ENCODE measurements around the gene CHIC2. TPM values are rescaled to one million over a fixed set of nuclear protein-coding genes. Genes with fewer than 3 reads are reported as not detected.
A peak's percentile ranks its signal among the peaks of the same experiment; 100 is the strongest.

Gene CHIC2
- total RNA-seq, 2 experiments from 2014 or later = 30.4 to 38.6 TPM

DNA sequence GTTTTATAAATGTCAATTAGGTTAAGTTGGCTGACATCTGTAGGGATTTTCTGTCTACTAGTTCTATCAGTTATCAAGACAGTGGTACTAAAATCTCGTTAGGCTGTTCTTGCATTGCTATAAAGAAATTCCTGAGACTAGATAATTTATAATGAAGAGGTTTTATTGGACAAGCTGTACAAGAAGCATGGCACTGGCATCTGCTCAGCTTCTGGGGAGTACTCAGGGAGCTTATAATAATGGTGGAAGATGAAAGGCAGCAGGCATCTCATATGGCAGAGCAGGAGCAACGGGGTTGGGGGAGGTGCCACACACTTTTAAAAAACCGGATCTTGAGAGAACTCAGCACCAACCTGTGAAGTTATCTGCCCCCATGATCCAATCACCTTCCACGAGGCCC lies 28.2 kb downstream of the CHIC2 start:
- H2AFZ ChIP-seq (ENCODE audit: low read length) = no peak overlapping the region
- no peaks in the 10 kb centered on the region for H3K9me2 ChIP-seq (ENCODE audit: insufficient read depth, low read length)
- H3K4me3 ChIP-seq (ENCODE audit: low read depth, low read length, poor library complexity, severe bottlenecking) = no peak overlapping the region
- ChIA-PET CTCF (ENCODE audit: unreplicated experiment) (no interaction called here), POLR2A (interaction anchor here (1.7 to 6.8 kb wide), 2 partner anchors 19 to 22 kb away, joined by 4 to 34 read pairs; no protein-coding TSS in a partner anchor)
- H3K79me2 ChIP-seq (ENCODE audit: insufficient read depth, low read depth, low read length) = peaks cover 48% of the 10 kb centered on the region; the same call in 1 of the 2 replicates
- no peak overlapping the region for H3K4me2 ChIP-seq (ENCODE audit: low read length)
- no TSS peak for BruUV-seq (replicated peaks)
- H3K27ac ChIP-seq (ENCODE audit: low read depth, low read length, poor library complexity, severe bottlenecking) = no peak overlapping the region
- peaks cover 68% of the 10 kb centered on the region for H3K36me3 ChIP-seq (ENCODE audit: insufficient read depth, low read length)
- H3K4me1 ChIP-seq (ENCODE audit: insufficient read depth, low read length, poor library complexity, severe bottlenecking) = peaks cover 29% of the 10 kb centered on the region
- DNase-seq (ENCODE audit: low spot score) = no peak
- TF ChIP-seq, protein P1, sequence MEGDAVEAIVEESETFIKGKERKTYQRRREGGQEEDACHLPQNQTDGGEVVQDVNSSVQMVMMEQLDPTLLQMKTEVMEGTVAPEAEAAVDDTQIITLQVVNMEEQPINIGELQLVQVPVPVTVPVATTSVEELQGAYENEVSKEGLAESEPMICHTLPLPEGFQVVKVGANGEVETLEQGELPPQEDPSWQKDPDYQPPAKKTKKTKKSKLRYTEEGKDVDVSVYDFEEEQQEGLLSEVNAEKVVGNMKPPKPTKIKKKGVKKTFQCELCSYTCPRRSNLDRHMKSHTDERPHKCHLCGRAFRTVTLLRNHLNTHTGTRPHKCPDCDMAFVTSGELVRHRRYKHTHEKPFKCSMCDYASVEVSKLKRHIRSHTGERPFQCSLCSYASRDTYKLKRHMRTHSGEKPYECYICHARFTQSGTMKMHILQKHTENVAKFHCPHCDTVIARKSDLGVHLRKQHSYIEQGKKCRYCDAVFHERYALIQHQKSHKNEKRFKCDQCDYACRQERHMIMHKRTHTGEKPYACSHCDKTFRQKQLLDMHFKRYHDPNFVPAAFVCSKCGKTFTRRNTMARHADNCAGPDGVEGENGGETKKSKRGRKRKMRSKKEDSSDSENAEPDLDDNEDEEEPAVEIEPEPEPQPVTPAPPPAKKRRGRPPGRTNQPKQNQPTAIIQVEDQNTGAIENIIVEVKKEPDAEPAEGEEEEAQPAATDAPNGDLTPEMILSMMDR (conservative IDR thresholded peaks at IDR 0.05; ENCODE audit: low read length) = no peak
- TF ChIP-seq EZH2phosphoT487 (IDR thresholded peaks at IDR 0.05; ENCODE audit: borderline replicate concordance, low read depth, low read length) = no peak
- H4K20me1 ChIP-seq (ENCODE audit: insufficient read depth, low read length) = no peaks in the 10 kb centered on the region
- intact Hi-C loops (cut with micrococcal nuclease; ENCODE audit: unreplicated experiment) = no loop called here
- 0 out of 2 replicates have a peak, but pooled peaks cover 11% of the 10 kb centered on the region for H3K9me3 ChIP-seq (ENCODE audit: low read length)

DNA sequence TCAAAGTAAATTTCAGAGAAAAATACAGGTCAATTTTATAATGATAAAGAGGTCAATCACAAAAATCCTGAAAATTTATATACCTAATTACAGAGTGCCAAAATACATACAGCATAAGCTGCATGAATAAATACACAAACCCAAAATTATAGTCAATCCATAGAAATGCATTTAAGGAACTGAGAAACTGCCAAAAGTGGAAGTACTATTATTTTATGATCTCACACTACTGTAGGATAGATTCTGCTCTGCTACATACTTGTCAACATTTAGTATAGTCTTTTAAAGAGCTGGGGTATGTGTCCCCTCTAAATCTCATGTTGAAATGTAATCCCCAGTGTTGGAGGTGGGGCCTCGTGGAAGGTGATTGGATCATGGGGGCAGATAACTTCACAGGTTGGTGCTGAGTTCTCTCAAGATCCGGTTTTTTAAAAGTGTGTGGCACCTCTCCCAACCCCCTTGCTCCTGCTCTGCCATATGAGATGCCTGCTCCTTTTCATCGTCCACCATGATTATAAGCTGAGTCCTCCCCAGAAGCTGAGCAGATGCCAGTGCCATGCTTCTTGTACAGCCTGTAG lies 31.8 kb downstream of the CHIC2 start:
- ChIA-PET CTCF (ENCODE audit: unreplicated experiment) (no interaction called here), POLR2A (interaction anchor here (0.9 to 6.8 kb wide), 2 partner anchors 25 to 33 kb away, joined by 3 to 34 read pairs; no protein-coding TSS in a partner anchor)
- no TSS peak for BruUV-seq (replicated peaks)
- Histone ChIP-seq H3K9me2 (ENCODE audit: insufficient read depth, low read length) (no peaks in the 10 kb centered on the region), H3K4me1 (ENCODE audit: insufficient read depth, low read length, poor library complexity, severe bottlenecking) (peaks cover 44% of the 10 kb centered on the region), H3K36me3 (ENCODE audit: insufficient read depth, low read length) (peaks cover 50% of the 10 kb centered on the region), H3K27ac (ENCODE audit: low read depth, low read length, poor library complexity, severe bottlenecking) (peak overlapping the region; percentile 85), H3K4me2 (ENCODE audit: low read length) (peak overlapping the region; percentile 59), H3K79me2 (ENCODE audit: insufficient read depth, low read depth, low read length) (peaks cover 45% of the 10 kb centered on the region; the same call in 1 of the 2 replicates), H2AFZ (ENCODE audit: low read length) (no peak overlapping the region), H3K4me3 (ENCODE audit: low read depth, low read length, poor library complexity, severe bottlenecking) (peak overlapping the region; percentile 39), H3K9me3 (ENCODE audit: low read length) (0 out of 2 replicates have a peak, but pooled peaks cover 5% of the 10 kb centered on the region), H4K20me1 (ENCODE audit: insufficient read depth, low read length) (no peaks in the 10 kb centered on the region)
- intact Hi-C loops (cut with micrococcal nuclease; ENCODE audit: unreplicated experiment) = no loop called here
- no peak for TF ChIP-seq EZH2phosphoT487 (IDR thresholded peaks at IDR 0.05; ENCODE audit: borderline replicate concordance, low read depth, low read length)
- TF ChIP-seq, protein P1 (conservative IDR thresholded peaks at IDR 0.05; ENCODE audit: low read length) = no peak
- peak; percentile 41 for DNase-seq (ENCODE audit: low spot score)

DNA sequence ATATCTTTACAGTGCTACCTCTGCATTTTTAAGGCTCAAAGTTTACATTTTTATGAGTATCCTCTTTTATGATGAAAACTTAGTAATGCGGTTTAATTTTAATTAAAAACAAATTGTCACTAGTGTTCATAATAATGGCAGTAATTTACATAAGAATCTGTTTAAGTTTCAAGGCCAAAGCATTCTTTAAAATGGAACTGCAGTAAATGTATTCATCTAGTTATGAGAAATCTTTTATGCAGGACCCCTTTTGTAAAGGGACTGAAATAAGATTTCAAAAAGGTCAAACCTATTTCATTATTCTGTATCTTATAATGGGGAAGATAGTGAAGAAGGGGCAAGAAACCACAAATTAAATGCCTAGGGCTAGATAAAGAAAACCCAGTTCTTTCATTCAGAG lies 37.1 kb downstream of the CHIC2 start:
- no TSS peak for BruUV-seq (replicated peaks)
- peaks cover 31% of the 10 kb centered on the region for H3K36me3 ChIP-seq (ENCODE audit: insufficient read depth, low read length)
- intact Hi-C loops (cut with micrococcal nuclease; ENCODE audit: unreplicated experiment) = no loop called here
- no peak for DNase-seq (ENCODE audit: low spot score)
- TF ChIP-seq, protein P1 (conservative IDR thresholded peaks at IDR 0.05; ENCODE audit: low read length) = no peak
- TF ChIP-seq EZH2phosphoT487 (IDR thresholded peaks at IDR 0.05; ENCODE audit: borderline replicate concordance, low read depth, low read length) = no peak
- peaks cover 35% of the 10 kb centered on the region for H3K4me1 ChIP-seq (ENCODE audit: insufficient read depth, low read length, poor library complexity, severe bottlenecking)
- H3K9me2 ChIP-seq (ENCODE audit: insufficient read depth, low read length) = no peaks in the 10 kb centered on the region
- H3K4me3 ChIP-seq (ENCODE audit: low read depth, low read length, poor library complexity, severe bottlenecking) = no peak overlapping the region
- H3K4me2 ChIP-seq (ENCODE audit: low read length) = no peak overlapping the region
- no peak overlapping the region for H3K27ac ChIP-seq (ENCODE audit: low read depth, low read length, poor library complexity, severe bottlenecking)
- H2AFZ ChIP-seq (ENCODE audit: low read length) = no peak overlapping the region
- ChIA-PET CTCF (ENCODE audit: unreplicated experiment) (no interaction called here), POLR2A (interaction anchor here (1.2 to 1.3 kb wide), 2 partner anchors 10 to 15 kb away, joined by 3 to 5 read pairs; no protein-coding TSS in a partner anchor)
- peaks cover 20% of the 10 kb centered on the region; the same call in 1 of the 2 replicates for H3K9me3 ChIP-seq (ENCODE audit: low read length)
- H3K79me2 ChIP-seq (ENCODE audit: insufficient read depth, low read depth, low read length) = peaks cover 47% of the 10 kb centered on the region
- no peaks in the 10 kb centered on the region for H4K20me1 ChIP-seq (ENCODE audit: insufficient read depth, low read length)
